ENCODE data around the gene UNC13D. TPM values are rescaled to one million over a fixed set of nuclear protein-coding genes. Genes with fewer than 3 reads are reported as not detected.

UNC13D gene
- total RNA-seq, 3 donors from 2014 or later, result 18.4 to 40.2 (median 23.0) TPM

DNA sequence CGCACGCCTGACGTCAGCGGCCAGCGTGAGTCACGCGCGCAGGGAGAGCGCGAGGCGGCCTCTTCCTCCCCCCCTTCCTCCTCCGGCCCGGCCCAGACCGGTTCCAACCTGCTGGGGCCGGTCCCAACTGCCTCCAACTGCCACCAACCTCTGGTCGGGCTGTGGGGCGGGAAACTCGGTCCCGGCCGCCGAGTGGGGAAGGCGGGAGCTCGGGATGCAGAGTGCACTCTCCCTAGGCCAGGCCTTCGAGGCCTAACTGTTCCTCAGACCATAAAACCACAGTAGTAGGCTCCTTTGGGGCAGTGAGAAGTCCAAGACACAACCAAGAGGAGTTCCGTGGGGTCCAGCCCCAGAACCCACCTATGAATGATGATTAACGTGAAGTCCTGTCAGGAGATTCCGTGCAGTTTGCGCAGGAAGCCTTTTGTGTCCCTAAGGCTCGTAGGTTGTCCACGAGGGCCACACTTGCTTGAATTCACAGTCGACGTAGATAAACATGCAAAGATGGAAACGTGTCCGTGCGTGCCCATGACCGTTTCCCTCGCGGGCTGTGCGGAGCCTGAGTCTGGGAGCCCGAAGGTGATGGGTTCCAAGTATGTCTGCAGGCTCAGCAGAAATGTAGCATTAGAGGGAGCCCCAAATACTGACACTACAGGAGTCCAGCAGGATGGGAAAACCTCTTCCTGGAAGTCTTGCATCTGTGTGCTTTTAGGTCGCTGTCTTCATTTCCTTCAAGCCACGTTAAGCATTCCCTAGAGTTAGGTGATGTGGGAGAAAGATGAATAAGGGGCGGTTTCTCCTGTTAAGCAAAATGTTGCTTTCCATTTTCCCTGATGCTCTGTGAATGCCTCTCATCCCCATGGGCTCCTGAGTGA lies 59.0 kb downstream of the UNC13D start:
- TF ChIP-seq, protein P1, sequence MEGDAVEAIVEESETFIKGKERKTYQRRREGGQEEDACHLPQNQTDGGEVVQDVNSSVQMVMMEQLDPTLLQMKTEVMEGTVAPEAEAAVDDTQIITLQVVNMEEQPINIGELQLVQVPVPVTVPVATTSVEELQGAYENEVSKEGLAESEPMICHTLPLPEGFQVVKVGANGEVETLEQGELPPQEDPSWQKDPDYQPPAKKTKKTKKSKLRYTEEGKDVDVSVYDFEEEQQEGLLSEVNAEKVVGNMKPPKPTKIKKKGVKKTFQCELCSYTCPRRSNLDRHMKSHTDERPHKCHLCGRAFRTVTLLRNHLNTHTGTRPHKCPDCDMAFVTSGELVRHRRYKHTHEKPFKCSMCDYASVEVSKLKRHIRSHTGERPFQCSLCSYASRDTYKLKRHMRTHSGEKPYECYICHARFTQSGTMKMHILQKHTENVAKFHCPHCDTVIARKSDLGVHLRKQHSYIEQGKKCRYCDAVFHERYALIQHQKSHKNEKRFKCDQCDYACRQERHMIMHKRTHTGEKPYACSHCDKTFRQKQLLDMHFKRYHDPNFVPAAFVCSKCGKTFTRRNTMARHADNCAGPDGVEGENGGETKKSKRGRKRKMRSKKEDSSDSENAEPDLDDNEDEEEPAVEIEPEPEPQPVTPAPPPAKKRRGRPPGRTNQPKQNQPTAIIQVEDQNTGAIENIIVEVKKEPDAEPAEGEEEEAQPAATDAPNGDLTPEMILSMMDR (IDR thresholded peaks at IDR 0.05), result no peak
- Histone ChIP-seq H3K36me3 (ENCODE audit: low read depth) (no peaks in the 10 kb centered on the region), H3K4me3 (peak overlapping the region; percentile 58), H3K9me3 (no peaks in the 10 kb centered on the region), H3K4me1 (ENCODE audit: low read depth) (peaks cover 21% of the 10 kb centered on the region)
- ATAC-seq (peak; percentile 90), DNase-seq (peak; percentile 90 to 96 (median 95))
- intact Hi-C loops (cut with DNase I, micrococcal nuclease), result no loop called here

DNA sequence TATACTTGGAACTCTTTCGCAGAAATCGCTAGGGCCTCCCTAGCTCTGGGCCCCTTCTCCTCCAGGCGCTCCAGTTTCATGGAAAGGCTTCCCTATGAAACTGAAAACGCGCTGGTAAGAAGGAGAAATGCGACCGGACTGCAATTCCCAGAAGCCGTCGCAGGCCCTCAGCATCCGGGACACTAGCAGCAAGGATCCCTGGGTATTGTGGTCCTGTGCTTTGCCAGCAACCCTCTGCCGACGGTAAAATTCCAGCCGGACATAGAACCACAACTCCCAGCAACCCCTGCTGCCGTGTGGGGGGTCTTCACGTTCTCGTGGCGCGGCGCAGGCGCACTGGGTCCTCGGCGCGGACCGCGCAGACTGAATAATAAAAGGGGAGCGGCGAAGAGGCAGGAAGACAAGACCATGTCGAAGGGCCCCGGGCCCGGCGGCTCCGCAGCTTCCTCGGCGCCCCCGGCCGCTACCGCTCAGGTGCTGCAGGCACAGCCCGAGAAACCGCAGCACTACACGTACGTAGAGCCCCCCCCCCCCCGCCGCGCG lies 59.7 kb downstream of the UNC13D start, which contains the start of gene UNK:
TSS of gene UNK (plus strand) at position 334 of the 543 bp plus-strand sequence. CDS start at position 409, 75 bp downstream.
- H3K4me1 ChIP-seq (ENCODE audit: low read depth), result peaks cover 28% of the 10 kb centered on the region

DNA sequence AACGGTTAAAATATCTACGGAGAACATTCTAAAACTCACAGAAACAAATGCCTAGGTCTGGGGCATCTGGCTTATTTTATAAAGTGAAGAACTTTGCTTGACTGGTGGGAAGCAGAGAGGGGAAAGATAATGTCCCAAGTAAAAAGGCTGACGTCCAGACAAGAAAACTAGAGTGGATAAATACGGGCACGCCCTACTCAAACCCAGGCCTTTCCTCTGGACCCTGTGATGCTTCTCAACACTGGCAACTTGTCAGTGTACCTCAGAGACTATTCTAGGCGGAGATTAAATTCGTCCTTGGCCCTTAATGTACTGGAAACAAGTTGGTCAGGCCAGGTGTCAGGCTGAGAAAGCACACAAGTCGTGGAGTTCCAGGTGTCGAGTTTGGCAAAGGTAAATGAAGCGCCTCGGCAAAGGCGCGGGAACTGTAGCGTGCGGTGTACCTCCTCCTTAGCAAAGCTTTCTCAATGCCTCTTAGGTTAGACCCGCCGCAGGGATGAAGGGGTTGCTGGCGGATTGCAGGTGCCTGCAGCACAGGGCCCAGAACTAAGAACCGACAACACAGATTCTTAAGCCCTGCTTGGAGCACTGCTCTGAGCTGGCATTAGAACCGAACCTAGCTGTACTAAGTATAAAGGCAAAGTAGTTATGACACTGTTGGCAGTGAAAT lies 60.3 kb downstream of the UNC13D start:
- intact Hi-C loops (cut with DNase I, micrococcal nuclease), result no loop called here
- H3K4me3 ChIP-seq, result peak overlapping the region; percentile 58
- peaks cover 28% of the 10 kb centered on the region for H3K4me1 ChIP-seq (ENCODE audit: low read depth)
- peaks cover 7% of the 10 kb centered on the region for H3K36me3 ChIP-seq (ENCODE audit: low read depth)
- no peaks in the 10 kb centered on the region for H3K9me3 ChIP-seq
- ATAC-seq (no peak), DNase-seq (peak; percentile 64 to 76 (median 70))
- TF ChIP-seq, protein P1 (IDR thresholded peaks at IDR 0.05), result no peak

More for the DNA sequence above, 59.7 kb downstream of the UNC13D start, which contains the start of gene UNK:
- ATAC-seq, result peak; percentile 89
- H3K36me3 ChIP-seq (ENCODE audit: low read depth), result peaks cover 6% of the 10 kb centered on the region
- intact Hi-C loops (cut with DNase I, micrococcal nuclease), result no loop called here
- no peaks in the 10 kb centered on the region for H3K9me3 ChIP-seq
- TF ChIP-seq, protein P1 (IDR thresholded peaks at IDR 0.05), result no peak
- H3K4me3 ChIP-seq, result peak within 1 kb of the TSS; percentile 58
- DNase-seq, result peak; percentile 95 to 98 (median 97)

DNA sequence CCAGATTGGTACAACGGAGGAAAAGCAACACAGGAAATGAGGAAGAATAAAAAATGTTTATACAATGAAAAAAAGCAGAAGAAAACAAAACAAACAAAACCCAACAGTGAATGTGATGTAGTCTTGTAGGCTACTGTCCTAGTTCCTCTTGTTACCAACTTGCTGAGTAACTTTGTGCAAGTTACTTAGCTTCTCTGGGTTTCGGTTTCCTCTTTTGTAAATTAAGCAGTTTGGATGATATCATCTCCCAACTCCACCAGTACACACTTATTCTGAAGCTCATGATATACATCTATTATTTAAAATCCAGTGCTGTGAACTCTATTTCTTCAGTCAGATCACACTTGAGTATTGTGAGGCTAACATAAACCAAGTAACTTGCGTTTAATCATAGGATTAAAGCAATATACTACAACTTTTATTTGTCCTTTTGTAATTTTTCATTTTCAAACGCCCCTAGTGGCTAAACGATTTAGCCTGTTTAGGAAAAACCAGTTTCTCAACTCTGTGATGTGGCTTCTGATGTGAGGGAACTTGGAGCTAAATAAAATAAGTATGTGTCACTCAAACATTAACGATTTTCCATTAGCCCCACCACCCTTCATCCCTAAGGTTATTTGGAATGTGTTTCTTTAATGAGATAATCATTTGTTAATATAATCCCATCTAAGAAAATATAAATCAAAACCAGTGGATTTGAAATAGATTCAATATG lies 61.0 kb downstream of the UNC13D start:
- H3K9me3 ChIP-seq, result no peaks in the 10 kb centered on the region
- no peak overlapping the region for H3K4me3 ChIP-seq
- intact Hi-C loops (cut with DNase I, micrococcal nuclease), result no loop called here
- ATAC-seq, result no peak
- TF ChIP-seq, protein P1 (IDR thresholded peaks at IDR 0.05), result peak; percentile 46
- peak in 1 of 3 donors; percentile 52 for DNase-seq
- H3K4me1 ChIP-seq (ENCODE audit: low read depth), result peaks cover 28% of the 10 kb centered on the region
- H3K36me3 ChIP-seq (ENCODE audit: low read depth), result peaks cover 7% of the 10 kb centered on the region

All from mucosa of descending colon (tissue), 3 donors.